Measurements from ENCODE around the gene FZD10.

- TF ChIP-seq SP2 (CRISPR knock-in tag; IDR thresholded peaks at IDR 0.05): no peak
- TF ChIP-seq FOXM1 (CRISPR knock-in tag; IDR thresholded peaks at IDR 0.05): no peak
- no peak for TF ChIP-seq CTCF (CRISPR knock-in tag; IDR thresholded peaks at IDR 0.05)
- no peak for TF ChIP-seq FOSL1 (CRISPR knock-in tag; IDR thresholded peaks at IDR 0.05; ENCODE audit: borderline replicate concordance)
- no peak for TF ChIP-seq ELF4 (CRISPR knock-in tag; IDR thresholded peaks at IDR 0.05; ENCODE audit: borderline replicate concordance)
- no peak for TF ChIP-seq KDM2A (CRISPR knock-in tag; IDR thresholded peaks at IDR 0.05; ENCODE audit: borderline replicate concordance, low read depth)
These were observed at the start of gene FZD10 for GRCh38 chr12:130162267-130162666.

Measured in HepG2 (cell line).